Measurements from ENCODE around the gene CYYR1. TPM values are rescaled to one million over a fixed set of nuclear protein-coding genes. Genes with fewer than 3 reads are reported as not detected.

The CYYR1 gene
- polyA plus RNA-seq, 1 donor from 2014 or later, result 0.62 TPM

GRCh38 chr21:26515257-26515656 lies 57.8 kb downstream of the CYYR1 start:
- no peak for TF ChIP-seq MXI1 (conservative IDR thresholded peaks at IDR 0.05; ENCODE audit: poor library complexity, severe bottlenecking)
- TF ChIP-seq RAD21 (conservative IDR thresholded peaks at IDR 0.05), result no peak
- TF ChIP-seq EZH2 (IDR thresholded peaks at IDR 0.05; ENCODE audit: borderline replicate concordance, insufficient read depth, low read length, poor library complexity, severe bottlenecking), result no peak
- TF ChIP-seq POLR2AphosphoS5 (IDR thresholded peaks at IDR 0.05), result no peak
- TF ChIP-seq REST (IDR thresholded peaks at IDR 0.05; ENCODE audit: borderline replicate concordance), result no peak
- no peak for TF ChIP-seq TAF1 (IDR thresholded peaks at IDR 0.05; ENCODE audit: low read depth)
- TF ChIP-seq SMC3 (conservative IDR thresholded peaks at IDR 0.05; ENCODE audit: poor library complexity), result no peak
- no peak for TF ChIP-seq EP300 (conservative IDR thresholded peaks at IDR 0.05; ENCODE audit: poor library complexity, severe bottlenecking)
- TF ChIP-seq CTCF (IDR thresholded peaks at IDR 0.05; ENCODE audit: poor library complexity, severe bottlenecking), result no peak
- Histone ChIP-seq H3K27ac (ENCODE audit: low read length) (no peak overlapping the region), H3K9ac (ENCODE audit: low read length) (no peak overlapping the region), H3K79me2 (replicated peaks; ENCODE audit: insufficient read depth, low read length) (no peaks in the 10 kb centered on the region), H3K27me3 (ENCODE audit: insufficient read depth, low read depth, low read length) (no peaks in the 10 kb centered on the region), H3K9me2 (ENCODE audit: insufficient read depth, low read length) (no peaks in the 10 kb centered on the region), H3K36me3 (ENCODE audit: insufficient read depth, low read length) (no peaks in the 10 kb centered on the region), H3F3A (ENCODE audit: insufficient read depth, low read length, poor library complexity, severe bottlenecking) (no peaks in the 10 kb centered on the region), H3K4me2 (ENCODE audit: low read length) (no peak overlapping the region), H3K4me3 (ENCODE audit: low read length) (no peak overlapping the region), H3K9me3 (ENCODE audit: low read length) (no peaks in the 10 kb centered on the region), H2AFZ (ENCODE audit: low read depth, low read length) (no peak overlapping the region), H4K20me1 (ENCODE audit: insufficient read depth) (no peaks in the 10 kb centered on the region)

GRCh38 chr21:26513212-26513611 lies 59.9 kb downstream of the CYYR1 start:
- Histone ChIP-seq H3F3A (ENCODE audit: insufficient read depth, low read length, poor library complexity, severe bottlenecking) (no peaks in the 10 kb centered on the region), H3K9ac (ENCODE audit: low read length) (no peak overlapping the region), H2AFZ (ENCODE audit: low read depth, low read length) (no peak overlapping the region), H3K36me3 (ENCODE audit: insufficient read depth, low read length) (no peaks in the 10 kb centered on the region), H3K27me3 (ENCODE audit: insufficient read depth, low read depth, low read length) (no peaks in the 10 kb centered on the region), H3K27ac (ENCODE audit: low read length) (no peak overlapping the region), H3K4me3 (ENCODE audit: low read length) (no peak overlapping the region), H3K9me3 (ENCODE audit: low read length) (no peaks in the 10 kb centered on the region), H3K79me2 (replicated peaks; ENCODE audit: insufficient read depth, low read length) (no peaks in the 10 kb centered on the region), H3K4me2 (ENCODE audit: low read length) (no peak overlapping the region), H4K20me1 (ENCODE audit: insufficient read depth) (no peaks in the 10 kb centered on the region), H3K9me2 (ENCODE audit: insufficient read depth, low read length) (no peaks in the 10 kb centered on the region)
- TF ChIP-seq CTCF (IDR thresholded peaks at IDR 0.05; ENCODE audit: poor library complexity, severe bottlenecking) (no peak), TAF1 (IDR thresholded peaks at IDR 0.05; ENCODE audit: low read depth) (no peak)

Data from neural cell (in vitro differentiated cells).